HG02981 (cell line): Measurements from ENCODE around the gene SIGLEC12.
"Not testable (repeated sequence)": the region's sequence is repeated elsewhere in the genome, so short reads cannot be mapped to it uniquely, and the experiment has no call there.

Experiments
- ATAC-seq: cut with Tn5 transposase; IDR thresholded peaks from one replicate; pipeline ENCODE4 v1.9.1; 2021; ENCODE audit warnings: mild to moderate bottlenecking, moderate library complexity; ENCODE audit not compliant: unreplicated experiment

The SIGLEC12 gene

GRCh38 chr19:51460164-51460992 lies 41.2 kb downstream of the SIGLEC12 start:
- ATAC-seq: no peak

GRCh38 chr19:51458899-51459505 lies 42.6 kb downstream of the SIGLEC12 start:
- no peak for ATAC-seq

GRCh38 chr19:51458051-51458645 lies 43.5 kb downstream of the SIGLEC12 start, which contains the start of gene SIGLEC8:
SIGLEC8 (minus strand) TSS chr19:51458454; CDS start chr19:51458387, 67 bp downstream.
- ATAC-seq: no peak

- no peak for ATAC-seq
These were observed 44.1 kb downstream of the SIGLEC12 start for GRCh38 chr19:51457351-51458013.

- no peak for ATAC-seq
These were observed 44.9 kb downstream of the SIGLEC12 start for GRCh38 chr19:51456541-51457290.

GRCh38 chr19:51450730-51451307 lies 50.8 kb downstream of the SIGLEC12 start:
- no peak for ATAC-seq

- no peak for ATAC-seq
These were observed 53.1 kb downstream of the SIGLEC12 start for GRCh38 chr19:51448411-51449016.

GRCh38 chr19:51448011-51448410 lies 53.6 kb downstream of the SIGLEC12 start:
- ATAC-seq: no peak

GRCh38 chr19:51447510-51447909 lies 54.1 kb downstream of the SIGLEC12 start:
- ATAC-seq: not testable (repeated sequence)

- ATAC-seq: peak; percentile 95
These were observed 59.9 kb downstream of the SIGLEC12 start for GRCh38 chr19:51441410-51442390.
